HepG2 (cell line): ENCODE data around the gene KCNMA1. TPM values are rescaled to one million over a fixed set of nuclear protein-coding genes. Genes with fewer than 3 reads are reported as not detected.

Experiments
- ATAC-seq: fragments of 200-7000 bp; cut with Tn5 transposase; 3 replicates; pipeline ENCODE4 v1.9.1; 2020; ENCODE audit warnings: mild to moderate bottlenecking, moderate library complexity
- BruUV-seq: library from RNA; stranded (reverse); fragments of 400-500 nt; replicated peaks from 2 replicates; lab custom pipeline; 2021; lab: Mats Ljungman, UMichigan
- CTCF ChIA-PET: fragments of 300-600 bp; formaldehyde crosslinking; extraction: SDS; loops from one replicate; lab custom pipeline; 2021; ENCODE audit warnings: low total read pairs, inconsistent platforms, low intra/inter-chr PET ratio; lab: Yijun Ruan, JAX
- POLR2A ChIA-PET: fragments of 350-600 bp; sonication (Branson Sonifier 250); formaldehyde crosslinking; loops from one replicate; lab custom pipeline; 2020; ENCODE audit warnings: antibody characterized with exemption, inconsistent platforms; lab: Yijun Ruan, JAX
- DNase-seq: peaks from one replicate; pipeline ENCODE4 v3.0.0-alpha.2; 2015; ENCODE audit warnings: low spot score
- FAIRE-seq: peaks from 3 replicates; lab custom pipeline; 2011; peaks lifted over from hg19 to GRCh38; lab: Jason Lieb, UNC
- H2AFZ ChIP-seq: one replicate; pipeline ENCODE4 v1.6.1; 2011; ENCODE audit warnings: low read length, inconsistent platforms
- H3K27ac ChIP-seq: fragments of 300-600 bp; 3 replicates; pipeline ENCODE4 v1.8.0; 2011; ENCODE audit warnings: mixed run types, mild to moderate bottlenecking, mixed read lengths, low read length, inconsistent platforms; ENCODE audit not compliant: insufficient read depth; ENCODE audit errors: extremely low read length
- H3K27me3 ChIP-seq, 2 experiments: fragments of 200-600 bp in 1 of 2; 2 replicates in 1 of 2; 3 replicates in 1 of 2; pipeline versions ENCODE4 v1.6.0 to v1.8.0; 2011; ENCODE audit warnings: low read length in 2 of 2, mild to moderate bottlenecking in 2 of 2, moderate library complexity in 2 of 2, inconsistent platforms in 1 of 2; ENCODE audit not compliant: insufficient read depth in 2 of 2, control insufficient read depth in 1 of 2
- H3K36me3 ChIP-seq, 2 experiments: fragments of 200-600 bp in 1 of 2; replicated peaks in 1 of 2; 2 replicates in 1 of 2; 3 replicates in 1 of 2; pipeline versions ENCODE4 v1.5.1 to v1.8.0; 2011; ENCODE audit warnings: low read length in 2 of 2, inconsistent platforms in 1 of 2; ENCODE audit not compliant: insufficient read depth in 2 of 2, control insufficient read depth in 1 of 2
- H3K4me1 ChIP-seq: 2 replicates; pipeline ENCODE4 v1.5.1; 2012; ENCODE audit warnings: low read length, inconsistent platforms; ENCODE audit not compliant: insufficient read depth
- H3K4me2 ChIP-seq: 2 replicates; pipeline ENCODE4 v1.6.0; 2011; ENCODE audit warnings: low read depth, low read length, inconsistent platforms
- H3K4me3 ChIP-seq, 3 experiments: fragments of 200-600 bp in 1 of 3; sonication (generic), shearing (Covaris generic) in 1 of 3; replicated peaks in 1 of 3; 2 replicates each; pipeline ENCODE4 v1.5.1; 2011 to 2016; ENCODE audit warnings: low read length in 3 of 3, inconsistent platforms in 2 of 3, low read depth in 2 of 3, mild to moderate bottlenecking in 2 of 3, control low read depth in 1 of 3, mixed read lengths in 1 of 3; ENCODE audit not compliant: insufficient read depth in 1 of 3
- H3K79me2 ChIP-seq: one replicate; pipeline ENCODE4 v1.6.1; 2011; ENCODE audit warnings: low read length, inconsistent platforms; ENCODE audit not compliant: insufficient read depth
- H3K9ac ChIP-seq: 2 replicates; pipeline ENCODE4 v1.6.0; 2011; ENCODE audit warnings: mild to moderate bottlenecking, low read depth, low read length, inconsistent platforms; ENCODE audit not compliant: insufficient read depth
- H3K9me3 ChIP-seq: 2 replicates; pipeline ENCODE4 v1.5.1; 2012; ENCODE audit warnings: mild to moderate bottlenecking, low read length
- H4K20me1 ChIP-seq: 2 replicates; pipeline ENCODE4 v1.6.0; 2011; ENCODE audit warnings: inconsistent platforms, mild to moderate bottlenecking, low read length, moderate library complexity; ENCODE audit not compliant: insufficient read depth
- CEBPB ChIP-seq: IDR thresholded peaks from 2 replicates; pipeline ENCODE4 v1.6.1; 2011; ENCODE audit warnings: low read depth, low read length, improper control_type of control experiment, borderline replicate concordance
- MIER2 ChIP-seq: IDR thresholded peaks from 2 replicates; pipeline ENCODE4 v1.6.1; 2016; ENCODE audit warnings: missing biosample characterization, missing genetic modification reagents
- NFKBIZ ChIP-seq: IDR thresholded peaks from 2 replicates; pipeline ENCODE4 v1.6.1; 2018; ENCODE audit warnings: missing genetic modification reagents, missing compliant biosample characterization
- PHF21A ChIP-seq: sonication (generic); formaldehyde crosslinking; IDR thresholded peaks from 2 replicates; pipeline ENCODE4 v1.5.0; 2020; ENCODE audit warnings: mild to moderate bottlenecking, missing genetic modification reagents
- SALL1 ChIP-seq: sonication (generic); formaldehyde crosslinking; IDR thresholded peaks from 2 replicates; pipeline ENCODE4 v1.8.0; 2022; ENCODE audit warnings: mild to moderate bottlenecking, missing genetic modification reagents
- UBTF ChIP-seq: sonication (generic); formaldehyde crosslinking; IDR thresholded peaks from 2 replicates; pipeline ENCODE4 v1.4.0; 2020; ENCODE audit warnings: mild to moderate bottlenecking, missing genetic modification reagents
- ZHX1 ChIP-seq: sonication (generic); formaldehyde crosslinking; IDR thresholded peaks from 2 replicates; pipeline ENCODE4 v1.8.1; 2022; ENCODE audit warnings: low read depth, mild to moderate bottlenecking, missing genetic modification reagents
- ZNF280D ChIP-seq: sonication (generic); formaldehyde crosslinking; IDR thresholded peaks from 2 replicates; pipeline ENCODE4 v1.5.1; 2020; ENCODE audit warnings: mild to moderate bottlenecking, missing genetic modification reagents
- ZNF589 ChIP-seq: sonication (generic); formaldehyde crosslinking; conservative IDR thresholded peaks from 2 replicates; pipeline ENCODE4 v1.8.0; 2022; ENCODE audit warnings: mild to moderate bottlenecking, moderate library complexity, missing genetic modification reagents
- ZNF687 ChIP-seq: sonication (generic); formaldehyde crosslinking; IDR thresholded peaks from 2 replicates; pipeline ENCODE4 v1.5.1; 2020; ENCODE audit warnings: mild to moderate bottlenecking, missing genetic modification reagents, moderate library complexity
- WGBS: methylation state at CpG from one replicate; pipeline ENCODE4 v1.1.6; 2017; ENCODE audit warnings: low lambda C conversion rate; 5-methylcytosine and 5-hydroxymethylcytosine counted together
- in situ Hi-C: cut with HindIII; loops from 2 replicates; pipeline ENCODE4 v1.10.0; 2017; ENCODE audit warnings: low pct_unique_long_range_greater_than_20kb; ENCODE audit not compliant: extremely low pct_ligation_motif_present
- intact Hi-C: fragments of 100-400 bp; cut with micrococcal nuclease; formaldehyde crosslinking; loops from one replicate; pipeline ENCODE4 v1.10.0; 2022; ENCODE audit not compliant: unreplicated experiment
- polyA plus RNA-seq, 8 experiments: library from polyadenylated mRNA; depleted of rRNA in 3 of 8; stranded (reverse) in 7 of 8; unstranded in 1 of 8; fragments of >200 nt; fragmentation: Illumina TruSeq in 4 of 8; extraction: Trizol in 4 of 8; gene quantifications; 2 replicates each; pipeline versions ENCODE4 v1.2.1 to v1.2.3, GENCODE V29; 2011 to 2016; ENCODE audit warnings: low read depth in 4 of 8, missing spikeins in 1 of 8, mixed read lengths in 1 of 8; ENCODE audit not compliant: insufficient read depth in 1 of 8
- total RNA-seq, 5 experiments: library from RNA; depleted of rRNA; stranded (reverse); fragments of >200 nt; fragmentation: Illumina TruSeq; extraction: Trizol; gene quantifications; 2 replicates each; pipeline ENCODE4 v1.2.3, GENCODE V29; 2016; ENCODE audit warnings: low read depth in 1 of 5

The KCNMA1 gene
- total and polyA plus RNA-seq, 2 of the 13 experiments (the other 11 are each of a cell fraction or from before 2014, with no cell fraction given): 0.02 TPM; not detected in 1

- no peak for TF ChIP-seq ZNF280D (CRISPR knock-in tag)
- no peak for TF ChIP-seq CEBPB
- no peak for TF ChIP-seq SALL1 (CRISPR knock-in tag)
Measured at GRCh38 chr10:77393411-77393810, 244.2 kb downstream of the KCNMA1 start (continued).

GRCh38 chr10:77392851-77393250 lies 244.8 kb downstream of the KCNMA1 start:
- Histone ChIP-seq H3K9ac (no peak overlapping the region), H3K27ac (no peak overlapping the region), H3K9me3 (no peaks in the 10 kb centered on the region), H2AFZ (no peak overlapping the region), H4K20me1 (no peaks in the 10 kb centered on the region), H3K4me3 (no peak overlapping the region), H3K27me3 (peaks cover 0 to 7% of the 10 kb centered on the region in 2 experiments; a peak in 2 of 5 replicates), H3K79me2 (no peaks in the 10 kb centered on the region), H3K4me1 (no peaks in the 10 kb centered on the region), H3K4me2 (no peak overlapping the region), H3K36me3 (no peaks in the 10 kb centered on the region)
- in situ Hi-C loops: loop anchor here (5.0 kb wide), 1 partner anchor 249 kb away; no protein-coding TSS in a partner anchor
- FAIRE-seq (no peak), DNase-seq (no peak), ATAC-seq (no peak)
- no TSS peak for BruUV-seq
- intact Hi-C loops: loop anchor here (5.0 kb wide), 1 partner anchor 249 kb away; no protein-coding TSS in a partner anchor
- CTCF ChIA-PET: no interaction called here
- POLR2A ChIA-PET: no interaction called here
- 25% methylated on average over 6 of the region's 6 CpGs for WGBS
- TF ChIP-seq UBTF (CRISPR knock-in tag): no peak
- TF ChIP-seq ZNF589: no peak
- TF ChIP-seq PHF21A (CRISPR knock-in tag): no peak
- TF ChIP-seq NFKBIZ (CRISPR knock-in tag): no peak
- TF ChIP-seq ZHX1 (CRISPR knock-in tag): no peak
- no peak for TF ChIP-seq ZNF687 (CRISPR knock-in tag)
- no peak for TF ChIP-seq MIER2 (CRISPR knock-in tag)
